Sigmoid colon (tissue), 7 donors: Measurements from ENCODE around the gene FBXL16. TPM values are rescaled to one million over a fixed set of nuclear protein-coding genes. Genes with fewer than 3 reads are reported as not detected.

ENCODE experiments used
- DNase-seq: peaks from one replicate; pipeline ENCODE4 v3.0.0-alpha.2; 2019
- H3K27ac ChIP-seq, 4 donors: fragments of 200-600 bp; sonication (generic); one replicate each; pipeline ENCODE4 v1.5.1; 2016 to 2019; ENCODE audit warnings: mild to moderate bottlenecking in 1 of 4
- H3K27me3 ChIP-seq, 3 donors: fragments of 200-600 bp; sonication (generic); one replicate each; pipeline ENCODE4 v1.5.1; 2019; ENCODE audit warnings: mild to moderate bottlenecking in 1 of 3
- H3K36me3 ChIP-seq, 4 donors: fragments of 200-600 bp; sonication (generic); one replicate each; pipeline ENCODE4 v1.5.1; 2016 to 2019
- H3K4me1 ChIP-seq, 4 donors: fragments of 200-600 bp; sonication (generic); one replicate each; pipeline ENCODE4 v1.5.1; 2017 to 2019
- H3K4me3 ChIP-seq, 4 donors: fragments of 200-600 bp; sonication (generic); one replicate each; pipeline ENCODE4 v1.5.1; 2017 to 2019; ENCODE audit warnings: mild to moderate bottlenecking in 2 of 4, moderate library complexity in 1 of 4
- H3K9me3 ChIP-seq, 4 donors: fragments of 200-600 bp in 3 of 4; sonication (generic) in 3 of 4; one replicate each; pipeline versions ENCODE4 v1.5.1 to v1.6.1; 2013 to 2019
- CTCF ChIP-seq, 4 experiments: fragments of 450-650 bp in 3 of 4; fragments of 200-600 bp in 1 of 4; IDR thresholded peaks; one replicate each; pipeline ENCODE4 v1.5.1; 2016 to 2019; ENCODE audit warnings: antibody characterized with exemption in 4 of 4, mild to moderate bottlenecking in 3 of 4, moderate library complexity in 2 of 4
- EP300 ChIP-seq, 4 donors: sonication (generic); formaldehyde crosslinking; IDR thresholded peaks; one replicate each; pipeline ENCODE4 v1.6.1; 2017; ENCODE audit warnings: antibody characterized with exemption in 4 of 4
- POLR2A ChIP-seq, 2 donors: fragments of 450-650 bp; IDR thresholded peaks; one replicate each; pipeline ENCODE4 v1.6.1; 2016; ENCODE audit warnings: antibody characterized with exemption in 2 of 2, mild to moderate bottlenecking in 2 of 2, moderate library complexity in 2 of 2
- POLR2AphosphoS5 ChIP-seq, 4 donors: sonication (generic); formaldehyde crosslinking; IDR thresholded peaks; one replicate each; pipeline ENCODE4 v1.6.1; 2017; ENCODE audit warnings: antibody characterized with exemption in 4 of 4
- WGBS, 2 donors: extraction: QIAGEN DNeasy Blood & Tissue Kit; methylation state at CpG; one replicate each; pipeline ENCODE4 v1.1.7; 2013; 5-methylcytosine and 5-hydroxymethylcytosine counted together
- intact Hi-C: fragments of 100-400 bp; cut with DNase I; formaldehyde crosslinking; loops from one replicate; pipeline ENCODE4 v1.15.1; 2023
- polyA plus RNA-seq, 3 donors: library from polyadenylated mRNA; stranded (reverse); fragments of 200-250 nt; gene quantifications; one replicate each; pipeline ENCODE4 v1.2.3, GENCODE V29; 2013
- total RNA-seq, 4 donors: library from RNA; depleted of rRNA; stranded (reverse); fragments of >200 nt; gene quantifications; one replicate each; pipeline ENCODE4 v1.1.0, GENCODE V29; 2016
- donor health status: healthy with polysubstance abuse.
- donor health status: Bipolar disorder and iron deficiency.
- donor health status: healthy.

The FBXL16 gene
- total and polyA plus RNA-seq, 7 donors, result 0.16 to 2.4 (median 1.4) TPM; not detected in 1

- whole genome bisulfite sequencing, 2 donors, result 55 to 70% methylated on average over 39 of the region's 39 CpGs
- Histone ChIP-seq H3K9me3 (peaks cover 0 to 1% (median 0%) of the 10 kb centered on the region in 4 donors), H3K27me3 (peaks cover 0 to 11% (median 10%) of the 10 kb centered on the region in 3 donors), H3K27ac (no peak overlapping the region), H3K4me3 (no peak overlapping the region), H3K4me1 (no peaks in the 10 kb centered on the region), H3K36me3 (no peaks in the 10 kb centered on the region)
- TF ChIP-seq POLR2AphosphoS5 (IDR thresholded peaks at IDR 0.05) (no peak), POLR2A (IDR thresholded peaks at IDR 0.05) (no peak), EP300 (IDR thresholded peaks at IDR 0.05) (no peak), CTCF (IDR thresholded peaks at IDR 0.05) (no peak)
- intact Hi-C loops, result no loop called here
- DNase-seq, result no peak
These were observed 45.8 kb upstream of the FBXL16 start for GRCh38 chr16:751152-752006.

DNA sequence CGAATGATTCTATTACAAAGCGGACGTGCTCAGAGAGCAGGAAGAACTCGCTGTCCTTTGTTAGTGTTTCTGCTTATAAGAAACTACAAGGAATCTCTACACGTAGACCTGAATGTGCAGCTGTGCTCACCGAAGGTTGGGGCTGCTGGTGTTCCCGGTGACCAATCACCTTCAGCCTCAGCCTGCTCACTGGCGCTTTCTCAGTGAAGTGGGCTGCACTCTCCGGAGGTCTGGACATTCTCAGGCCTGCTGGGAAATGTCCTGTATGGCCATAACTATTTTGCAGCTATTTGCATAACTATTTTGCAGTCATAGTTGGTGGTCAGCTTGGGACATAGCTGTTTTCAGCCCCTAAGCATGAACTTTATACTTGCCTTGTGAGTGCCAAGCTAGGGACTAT lies 44.9 kb upstream of the FBXL16 start:
- H3K4me1 ChIP-seq, result no peaks in the 10 kb centered on the region
- H3K4me3 ChIP-seq, result no peak overlapping the region
- 69 to 73% methylated on average over 9 of the region's 9 CpGs for WGBS, 2 donors
- H3K36me3 ChIP-seq, result no peaks in the 10 kb centered on the region
- no peak for TF ChIP-seq POLR2A (IDR thresholded peaks at IDR 0.05)
- no peak for TF ChIP-seq POLR2AphosphoS5 (IDR thresholded peaks at IDR 0.05)
- TF ChIP-seq CTCF (IDR thresholded peaks at IDR 0.05), result no peak
- TF ChIP-seq EP300 (IDR thresholded peaks at IDR 0.05), result no peak
- peaks cover 0 to 11% (median 11%) of the 10 kb centered on the region in 3 donors for H3K27me3 ChIP-seq
- intact Hi-C loops, result no loop called here
- DNase-seq, result no peak
- H3K9me3 ChIP-seq, result no peaks in the 10 kb centered on the region
- no peak overlapping the region for H3K27ac ChIP-seq

GRCh38 chr16:749010-749409 lies 43.4 kb upstream of the FBXL16 start:
- no peaks in the 10 kb centered on the region for H3K4me1 ChIP-seq
- TF ChIP-seq POLR2AphosphoS5 (IDR thresholded peaks at IDR 0.05), result no peak
- no peak for TF ChIP-seq CTCF (IDR thresholded peaks at IDR 0.05)
- no peak for TF ChIP-seq POLR2A (IDR thresholded peaks at IDR 0.05)
- no peak overlapping the region for H3K4me3 ChIP-seq
- H3K36me3 ChIP-seq, result no peaks in the 10 kb centered on the region
- peaks cover 0 to 14% (median 11%) of the 10 kb centered on the region in 3 donors for H3K27me3 ChIP-seq
- no peaks in the 10 kb centered on the region for H3K9me3 ChIP-seq
- DNase-seq, result no peak
- WGBS, 2 donors, result 83 to 93% methylated on average over 6 of the region's 6 CpGs
- intact Hi-C loops, result no loop called here
- H3K27ac ChIP-seq, result no peak overlapping the region

DNA sequence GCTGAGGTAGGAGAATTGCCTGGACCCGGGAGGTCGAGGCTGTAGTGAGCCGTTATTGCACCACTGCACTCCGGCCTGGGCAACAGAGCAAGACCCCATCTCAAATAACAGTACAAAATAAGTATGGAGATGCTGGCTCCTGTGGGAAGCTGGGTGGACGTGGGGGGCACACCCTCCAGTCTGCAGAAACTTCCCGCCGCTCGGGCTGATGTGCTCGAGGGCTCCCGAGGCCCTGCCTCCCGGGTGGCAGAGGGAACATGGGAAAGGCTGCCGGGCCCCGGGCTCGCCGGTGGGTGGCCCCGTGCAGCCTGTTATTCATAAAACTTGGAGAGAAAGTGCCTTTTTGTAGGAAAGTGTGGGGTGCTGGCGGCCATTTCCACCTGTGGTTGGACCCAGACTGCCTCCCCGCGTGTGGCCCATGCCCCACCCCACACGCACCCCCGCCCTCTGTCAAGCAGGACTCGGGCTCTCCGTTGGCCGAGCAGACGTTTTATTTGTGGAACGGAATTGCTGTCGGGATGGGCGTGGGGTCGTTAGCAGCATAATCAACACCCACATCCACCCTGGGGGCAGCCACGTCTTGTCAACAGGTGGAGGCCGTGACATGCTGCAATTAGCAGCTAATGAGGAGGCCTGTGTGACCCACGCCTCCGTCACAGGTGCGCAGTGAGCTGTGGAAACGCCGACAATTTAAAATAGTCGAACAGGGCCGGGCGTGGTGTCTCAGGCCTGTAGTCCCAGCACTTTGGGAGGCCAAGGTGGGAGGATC lies 42.6 kb upstream of the FBXL16 start:
- intact Hi-C loops, result no loop called here
- 58 to 82% methylated on average over 39 of the region's 39 CpGs for WGBS, 2 donors
- peaks cover 0 to 11% (median 8%) of the 10 kb centered on the region in 3 donors for H3K27me3 ChIP-seq

GRCh38 chr16:746637-747036 lies 41.0 kb upstream of the FBXL16 start:
- no peak for TF ChIP-seq POLR2AphosphoS5 (IDR thresholded peaks at IDR 0.05)
- Histone ChIP-seq H3K4me3 (no peak overlapping the region), H3K27me3 (peaks cover 0 to 5% (median 0%) of the 10 kb centered on the region in 3 donors), H3K36me3 (no peaks in the 10 kb centered on the region), H3K4me1 (no peaks in the 10 kb centered on the region), H3K9me3 (no peaks in the 10 kb centered on the region), H3K27ac (no peak overlapping the region)
- DNase-seq, result no peak
- intact Hi-C loops, result no loop called here
- whole genome bisulfite sequencing, 2 donors, result 72 to 80% methylated on average over 13 of the region's 13 CpGs

More for the DNA sequence above, 42.6 kb upstream of the FBXL16 start:
- Histone ChIP-seq H3K4me3 (no peak overlapping the region), H3K36me3 (no peaks in the 10 kb centered on the region), H3K27ac (no peak overlapping the region), H3K9me3 (no peaks in the 10 kb centered on the region), H3K4me1 (no peaks in the 10 kb centered on the region)
- DNase-seq, result no peak
- TF ChIP-seq POLR2A (IDR thresholded peaks at IDR 0.05) (no peak), EP300 (IDR thresholded peaks at IDR 0.05) (no peak), POLR2AphosphoS5 (IDR thresholded peaks at IDR 0.05) (no peak)
